Neutrophil (primary cell): ENCODE measurements around the gene JCAD.

Experiments
- H3K27ac ChIP-seq: fragments of 200-600 bp; sonication (generic); 2 replicates; pipeline ENCODE4 v1.5.1; 2016; ENCODE audit warnings: mild to moderate bottlenecking, moderate library complexity
- H3K27me3 ChIP-seq: fragments of 200-600 bp; sonication (generic); 2 replicates; pipeline ENCODE4 v1.6.0; 2016; ENCODE audit warnings: mild to moderate bottlenecking
- H3K36me3 ChIP-seq: fragments of 200-600 bp; sonication (generic); 2 replicates; pipeline ENCODE4 v1.5.1; 2017
- H3K4me1 ChIP-seq, 2 experiments: fragments of 200-600 bp in 1 of 2; sonication (generic) in 1 of 2; 1 replicate in 1 of 2; 2 replicates in 1 of 2; pipeline versions ENCODE4 v1.5.1 to v1.6.1; 2013 to 2016; ENCODE audit warnings: low read depth in 1 of 2, low read length in 1 of 2, mild to moderate bottlenecking in 1 of 2, moderate library complexity in 1 of 2; ENCODE audit not compliant: control insufficient read depth in 1 of 2, insufficient read depth in 1 of 2
- H3K4me3 ChIP-seq, 2 experiments: fragments of 200-600 bp in 1 of 2; sonication (generic) in 1 of 2; 1 replicate in 1 of 2; 2 replicates in 1 of 2; pipeline ENCODE4 v1.5.1; 2013 to 2016; ENCODE audit warnings: low read depth in 1 of 2, low read length in 1 of 2, mild to moderate bottlenecking in 1 of 2, moderate library complexity in 1 of 2
- H3K9me3 ChIP-seq: fragments of 200-600 bp; sonication (generic); 2 replicates; pipeline ENCODE4 v1.5.1; 2016
- TF ChIP-seq, protein P1 (sequence below): fragments of 200-600 bp; sonication (generic); IDR thresholded peaks from 2 replicates; pipeline ENCODE4 v1.5.1; 2016; ENCODE audit warnings: antibody characterized with exemption

JCAD gene

DNA sequence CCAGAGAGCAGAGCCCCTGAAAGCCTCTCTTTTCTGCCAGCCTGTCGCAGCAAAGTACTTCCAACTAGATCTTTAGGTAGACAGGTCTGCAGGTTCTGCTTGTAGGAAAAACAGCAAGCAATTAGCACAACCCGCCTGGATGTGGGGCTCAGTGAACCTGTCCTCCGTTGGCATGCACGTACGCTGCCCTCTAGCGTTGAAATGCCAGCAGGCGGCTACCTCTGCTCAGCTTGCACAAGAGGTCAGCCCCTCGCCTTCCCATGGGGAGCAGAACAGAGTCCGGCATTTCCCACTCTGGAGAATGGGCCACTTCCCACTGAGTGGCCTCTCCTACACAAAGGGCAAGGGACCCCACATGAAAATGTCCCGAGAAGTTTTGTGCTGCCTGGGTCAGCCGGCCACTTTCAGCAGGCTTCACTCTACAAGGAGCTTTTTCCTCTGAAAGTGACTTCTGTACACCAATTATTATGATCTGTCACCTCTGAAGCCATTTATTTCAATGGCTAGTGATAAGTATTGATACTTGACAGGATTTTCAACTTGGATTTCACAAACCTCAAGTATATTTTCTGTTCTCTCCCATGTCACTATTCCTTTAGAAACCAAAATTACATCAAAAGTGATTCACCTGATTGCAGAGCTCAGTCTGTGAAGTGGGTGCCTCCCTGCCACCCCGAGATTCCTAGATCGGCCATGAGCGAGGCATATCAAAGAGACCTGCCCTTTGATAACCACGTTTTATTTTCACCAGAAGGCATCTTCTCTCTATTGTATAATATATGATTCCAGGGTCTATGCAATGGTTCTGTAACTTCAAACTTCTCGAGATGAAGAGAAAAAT is 56.7 kb downstream of the JCAD start:
- Histone ChIP-seq H3K4me3 (no peak overlapping the region), H3K27me3 (peaks cover 7% of the 10 kb centered on the region), H3K9me3 (no peaks in the 10 kb centered on the region), H3K36me3 (no peaks in the 10 kb centered on the region), H3K4me1 (no peaks in the 10 kb centered on the region), H3K27ac (no peak overlapping the region)
- TF ChIP-seq, protein P1, sequence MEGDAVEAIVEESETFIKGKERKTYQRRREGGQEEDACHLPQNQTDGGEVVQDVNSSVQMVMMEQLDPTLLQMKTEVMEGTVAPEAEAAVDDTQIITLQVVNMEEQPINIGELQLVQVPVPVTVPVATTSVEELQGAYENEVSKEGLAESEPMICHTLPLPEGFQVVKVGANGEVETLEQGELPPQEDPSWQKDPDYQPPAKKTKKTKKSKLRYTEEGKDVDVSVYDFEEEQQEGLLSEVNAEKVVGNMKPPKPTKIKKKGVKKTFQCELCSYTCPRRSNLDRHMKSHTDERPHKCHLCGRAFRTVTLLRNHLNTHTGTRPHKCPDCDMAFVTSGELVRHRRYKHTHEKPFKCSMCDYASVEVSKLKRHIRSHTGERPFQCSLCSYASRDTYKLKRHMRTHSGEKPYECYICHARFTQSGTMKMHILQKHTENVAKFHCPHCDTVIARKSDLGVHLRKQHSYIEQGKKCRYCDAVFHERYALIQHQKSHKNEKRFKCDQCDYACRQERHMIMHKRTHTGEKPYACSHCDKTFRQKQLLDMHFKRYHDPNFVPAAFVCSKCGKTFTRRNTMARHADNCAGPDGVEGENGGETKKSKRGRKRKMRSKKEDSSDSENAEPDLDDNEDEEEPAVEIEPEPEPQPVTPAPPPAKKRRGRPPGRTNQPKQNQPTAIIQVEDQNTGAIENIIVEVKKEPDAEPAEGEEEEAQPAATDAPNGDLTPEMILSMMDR = no peak

DNA sequence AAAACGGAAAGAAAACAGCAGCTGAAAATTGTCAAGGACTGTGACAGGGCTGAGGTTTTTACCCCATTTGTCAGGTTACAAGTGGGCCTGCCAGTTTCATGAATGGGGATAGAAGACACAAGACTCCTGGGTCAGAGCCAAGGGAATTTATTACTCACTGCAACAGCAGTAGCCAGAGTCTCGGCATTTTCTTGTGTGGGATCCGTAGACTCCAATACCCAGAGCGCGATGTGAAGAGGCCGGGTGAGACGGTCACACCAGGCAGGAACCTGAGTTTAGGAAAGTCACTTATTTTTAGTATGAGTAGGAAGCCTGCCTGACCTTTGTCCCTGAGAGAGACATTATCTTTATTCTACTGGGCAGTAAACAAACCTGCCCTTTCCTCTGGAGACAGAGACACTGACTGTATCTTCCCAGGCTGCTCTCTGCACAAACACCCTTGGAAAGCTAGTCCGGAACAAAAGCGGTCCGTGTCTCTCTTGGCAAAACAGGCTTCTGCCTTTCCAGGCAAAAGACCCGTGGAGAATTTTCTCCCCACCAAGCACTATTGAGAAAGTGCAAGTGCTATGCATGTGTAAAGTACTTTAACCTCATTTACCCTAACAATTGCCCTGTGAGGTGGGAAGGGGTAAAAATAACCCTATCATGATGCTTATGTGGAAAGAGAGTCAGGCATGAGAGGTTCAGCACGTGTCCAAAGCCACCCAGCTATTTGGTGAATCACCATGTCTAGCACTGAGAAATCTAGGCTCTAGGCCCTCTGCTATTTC is 58.4 kb downstream of the JCAD start:
- H3K9me3 ChIP-seq = no peaks in the 10 kb centered on the region
- no peaks in the 10 kb centered on the region for H3K36me3 ChIP-seq
- H3K27ac ChIP-seq = no peak overlapping the region
- H3K27me3 ChIP-seq = peaks cover 24% of the 10 kb centered on the region
- TF ChIP-seq, protein P1 = no peak
- no peaks in the 10 kb centered on the region for H3K4me1 ChIP-seq
- no peak overlapping the region for H3K4me3 ChIP-seq

- H3K4me3 ChIP-seq = no peak overlapping the region
- no peaks in the 10 kb centered on the region for H3K4me1 ChIP-seq
- H3K27me3 ChIP-seq = peaks cover 37% of the 10 kb centered on the region
- no peaks in the 10 kb centered on the region for H3K36me3 ChIP-seq
- H3K27ac ChIP-seq = no peak overlapping the region
- H3K9me3 ChIP-seq = no peaks in the 10 kb centered on the region
- TF ChIP-seq, protein P1 = peak; percentile 60
Measured at GRCh38 chr10:29998142-29998808, 61.1 kb downstream of the JCAD start.

DNA sequence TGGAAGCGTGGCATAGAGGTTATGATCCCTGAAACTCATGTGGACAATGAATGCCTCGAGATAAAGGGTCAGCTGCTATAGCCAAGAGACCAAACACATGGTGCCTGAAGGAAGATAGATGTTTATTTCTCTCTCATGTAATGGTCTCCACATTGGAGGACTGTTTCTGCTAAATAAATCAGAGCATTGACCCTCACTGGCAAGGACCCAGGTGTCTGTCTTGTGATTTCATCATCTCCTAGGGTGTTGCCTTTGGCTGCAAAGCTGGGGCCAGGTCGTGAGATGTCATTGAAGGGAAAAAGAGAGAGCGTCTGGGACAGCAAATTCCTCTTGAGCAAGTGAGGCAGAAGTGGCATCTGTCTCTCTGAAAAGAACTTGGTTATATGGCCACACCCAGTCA is 64.6 kb downstream of the JCAD start:
- H3K36me3 ChIP-seq = no peaks in the 10 kb centered on the region
- TF ChIP-seq, protein P1 = no peak
- no peak overlapping the region for H3K27ac ChIP-seq
- H3K4me3 ChIP-seq = no peak overlapping the region
- peaks cover 37% of the 10 kb centered on the region for H3K27me3 ChIP-seq
- no peaks in the 10 kb centered on the region for H3K4me1 ChIP-seq
- H3K9me3 ChIP-seq = no peaks in the 10 kb centered on the region

DNA sequence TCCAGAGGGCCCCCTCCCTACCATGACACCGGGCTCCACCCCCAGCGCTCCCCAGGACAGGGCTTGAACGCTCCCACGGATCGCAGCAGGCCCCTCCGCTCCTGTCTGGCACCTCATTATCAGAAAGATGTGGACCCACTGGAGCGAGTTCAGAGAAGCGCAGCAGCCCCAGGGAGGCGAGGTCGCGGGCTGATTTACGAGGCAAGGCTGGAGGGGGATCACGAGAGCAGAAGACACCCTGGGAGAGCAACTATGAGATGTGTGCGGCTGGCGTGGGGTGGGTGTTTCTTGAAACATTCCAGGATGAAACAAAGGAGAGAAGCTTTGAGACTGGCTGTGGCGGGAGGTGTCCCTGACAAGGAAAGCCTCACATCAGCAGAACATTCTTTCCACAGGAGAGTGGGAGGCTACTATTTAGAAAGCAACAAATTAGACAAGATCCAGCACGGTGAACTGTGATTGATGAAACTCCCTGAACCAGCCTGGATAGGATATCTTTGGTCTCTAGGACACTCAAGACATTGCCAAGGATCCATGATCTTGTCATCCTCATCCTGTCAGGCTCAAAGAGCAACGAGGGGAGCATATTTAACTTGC is 66.0 kb downstream of the JCAD start:
- Histone ChIP-seq H3K9me3 (no peaks in the 10 kb centered on the region), H3K4me3 (no peak overlapping the region), H3K27me3 (peaks cover 37% of the 10 kb centered on the region), H3K4me1 (no peaks in the 10 kb centered on the region), H3K27ac (no peak overlapping the region), H3K36me3 (no peaks in the 10 kb centered on the region)
- TF ChIP-seq, protein P1 = no peak
